CD14-positive monocyte (primary cell): ENCODE measurements around the gene MUC5B. TPM values are rescaled to one million over a fixed set of nuclear protein-coding genes. Genes with fewer than 3 reads are reported as not detected.
"Not testable (repeated sequence)": the region's sequence is repeated elsewhere in the genome, so short reads cannot be mapped to it uniquely, and the experiment has no call there.

Experiments used
- DNase-seq, 3 donors: peaks; one replicate each; pipeline ENCODE4 v3.0.0-alpha.2; 2011 to 2022
- H2AFZ ChIP-seq: 2 replicates; pipeline ENCODE4 v1.6.0; 2012; ENCODE audit warnings: mild to moderate bottlenecking, low read depth, low read length, inconsistent platforms; ENCODE audit not compliant: insufficient read depth, poor library complexity, severe bottlenecking
- H3K27ac ChIP-seq, 2 donors: 1 replicate in 1 of 2; 2 replicates in 1 of 2; pipeline ENCODE4 v1.5.1; 2012 to 2013; ENCODE audit warnings: low read length in 2 of 2, control low read depth in 1 of 2, inconsistent platforms in 1 of 2, low read depth in 1 of 2, mild to moderate bottlenecking in 1 of 2
- H3K27me3 ChIP-seq, 2 donors: one replicate each; pipeline versions ENCODE4 v1.6.0 to v1.6.1; 2011 to 2013; ENCODE audit warnings: low read length in 2 of 2; ENCODE audit not compliant: control insufficient read depth in 2 of 2, insufficient read depth in 2 of 2
- H3K36me3 ChIP-seq, 2 donors: replicated peaks in 1 of 2; 1 replicate in 1 of 2; 2 replicates in 1 of 2; pipeline versions ENCODE4 v1.5.1 to v1.6.1; 2012 to 2013; ENCODE audit warnings: low read length in 2 of 2, control low read depth in 1 of 2, inconsistent platforms in 1 of 2, mild to moderate bottlenecking in 1 of 2; ENCODE audit not compliant: insufficient read depth in 2 of 2, control insufficient read depth in 1 of 2
- H3K4me1 ChIP-seq, 2 donors: 1 replicate in 1 of 2; 2 replicates in 1 of 2; pipeline versions ENCODE4 v1.5.1 to v1.6.1; 2012 to 2013; ENCODE audit warnings: low read length in 2 of 2, control low read depth in 1 of 2, inconsistent platforms in 1 of 2, mild to moderate bottlenecking in 1 of 2, moderate library complexity in 1 of 2; ENCODE audit not compliant: insufficient read depth in 2 of 2, control insufficient read depth in 1 of 2
- H3K4me2 ChIP-seq: replicated peaks from 2 replicates; pipeline ENCODE3; 2012; ENCODE audit warnings: low read length, moderate library complexity, mild to moderate bottlenecking; ENCODE audit not compliant: poor library complexity, severe bottlenecking; ENCODE audit errors: extremely low read depth
- H3K4me3 ChIP-seq, 3 experiments: fragments of 200-600 bp in 1 of 3; sonication (generic) in 1 of 3; replicated peaks in 1 of 3; 1 replicate in 2 of 3; 2 replicates in 1 of 3; pipeline ENCODE4 v1.5.1; 2011 to 2013; ENCODE audit warnings: low read length in 3 of 3, mild to moderate bottlenecking in 3 of 3, control low read depth in 2 of 3, low read depth in 2 of 3, inconsistent platforms in 1 of 3, moderate library complexity in 1 of 3
- H3K79me2 ChIP-seq: 2 replicates; pipeline ENCODE4 v1.6.0; 2012; ENCODE audit warnings: mild to moderate bottlenecking, control low read depth, inconsistent platforms, low read length, moderate library complexity; ENCODE audit not compliant: insufficient read depth
- H3K9ac ChIP-seq: 2 replicates; pipeline ENCODE4 v1.6.0; 2017; ENCODE audit warnings: low read length, mild to moderate bottlenecking; ENCODE audit not compliant: insufficient read depth, poor library complexity, severe bottlenecking
- H3K9me3 ChIP-seq, 2 donors: replicated peaks in 1 of 2; 1 replicate in 1 of 2; 2 replicates in 1 of 2; pipeline versions ENCODE4 v1.5.1 to v1.6.1; 2012 to 2013; ENCODE audit warnings: low read length in 2 of 2, control low read depth in 1 of 2; ENCODE audit not compliant: control insufficient read depth in 1 of 2, insufficient read depth in 1 of 2
- H4K20me1 ChIP-seq: 2 replicates; pipeline ENCODE4 v1.6.0; 2012; ENCODE audit warnings: mild to moderate bottlenecking, low read length, control low read depth, moderate library complexity; ENCODE audit not compliant: insufficient read depth
- H3K27ac Mint-ChIP-seq, 7 donors: one replicate each; pipeline ENCODE4 v1.8.0; 2020; ENCODE audit warnings: mild to moderate bottlenecking in 7 of 7, mixed read lengths in 7 of 7, moderate library complexity in 6 of 7, inconsistent platforms in 2 of 7
- H3K27me3 Mint-ChIP-seq, 3 donors: one replicate each; pipeline ENCODE4 v1.8.0; 2021 to 2022; ENCODE audit warnings: low read depth in 3 of 3, mild to moderate bottlenecking in 3 of 3, mixed read lengths in 3 of 3, moderate library complexity in 3 of 3, inconsistent platforms in 1 of 3
- H3K36me3 Mint-ChIP-seq, 2 donors: one replicate each; pipeline ENCODE4 v1.8.0; 2020; ENCODE audit warnings: mixed read lengths in 2 of 2, inconsistent platforms in 1 of 2, mild to moderate bottlenecking in 1 of 2
- H3K4me1 Mint-ChIP-seq: one replicate; pipeline ENCODE4 v1.8.0; 2020; ENCODE audit warnings: mild to moderate bottlenecking, mixed read lengths
- H3K4me3 Mint-ChIP-seq, 2 donors: one replicate each; pipeline ENCODE4 v1.8.0; 2020; ENCODE audit warnings: mild to moderate bottlenecking in 2 of 2, mixed read lengths in 2 of 2, moderate library complexity in 1 of 2
- H3K9me3 Mint-ChIP-seq, 7 donors: one replicate each; pipeline ENCODE4 v1.8.0; 2020 to 2022; ENCODE audit warnings: mixed read lengths in 7 of 7, mild to moderate bottlenecking in 6 of 7, moderate library complexity in 6 of 7, inconsistent platforms in 2 of 7
- CTCF ChIP-seq: fragments of 200-600 bp; IDR thresholded peaks from one replicate; pipeline ENCODE4 v1.8.0; 2022; ENCODE audit warnings: antibody characterized with exemption, mild to moderate bottlenecking
- WGBS: methylation state at CpG from one replicate; pipeline ENCODE4 v1.1.5; 2013; ENCODE audit warnings: missing lambda C conversion rate; ENCODE audit not compliant: insufficient coverage; 5-methylcytosine and 5-hydroxymethylcytosine counted together
- intact Hi-C, 2 donors: fragments of 100-400 bp; cut with micrococcal nuclease; formaldehyde crosslinking; loops; one replicate each; pipeline versions ENCODE4 v1.15.0 to v1.15.1; 2023
- polyA plus RNA-seq, 3 donors: library from polyadenylated mRNA; depleted of rRNA in 1 of 3; unstranded in 2 of 3; stranded (reverse) in 1 of 3; fragments of 300-500 nt in 2 of 3; fragments of >200 nt in 1 of 3; fragmentation: Illumina TruSeq in 2 of 3; gene quantifications; 1 replicate in 2 of 3; 2 replicates in 1 of 3; pipeline ENCODE4 v1.2.3, GENCODE V29; 2012 to 2021

MUC5B gene
- polyA plus RNA-seq, 3 donors: not detected

- Histone ChIP-seq H3K4me1 (peaks cover 16 to 18% of the 10 kb centered on the region in 2 donors), H3K9me3 (peaks cover 8 to 13% of the 10 kb centered on the region in 2 donors)
- H3K4me2 ChIP-seq, H3K4me3 ChIP-seq, H2AFZ ChIP-seq, H3K36me3 ChIP-seq, H4K20me1 ChIP-seq, H3K79me2 ChIP-seq, H3K27ac ChIP-seq, H3K4me3 Mint-ChIP-seq, H3K27me3 Mint-ChIP-seq, H3K27me3 ChIP-seq, H3K9ac ChIP-seq: not testable (repeated sequence)
- peak; percentile 47 to 76 (median 48) for DNase-seq
- intact Hi-C loops: loop anchor here (5.0 to 10.0 kb wide), 2 partner anchors 70 to 73 kb away; no protein-coding TSS in a partner anchor
- WGBS: no CpG with 5 or more reads among the region's 3 CpGs
- Mint-ChIP-seq H3K36me3 (peaks cover 2 to 10% of the 10 kb centered on the region in 2 donors), H3K4me1 (peaks cover 11% of the 10 kb centered on the region), H3K27ac (peak overlapping the region in 4 of 7 donors; percentile 3 to 88 (median 55)), H3K9me3 (peaks cover 13 to 29% (median 24%) of the 10 kb centered on the region in 7 donors)
- TF ChIP-seq CTCF: peak; percentile 31
Measured at GRCh38 chr11:1264444-1264843, 41.6 kb downstream of the MUC5B start.

- H3K4me3 ChIP-seq, H3K4me2 ChIP-seq, DNase-seq, H3K9ac ChIP-seq, H4K20me1 ChIP-seq, H3K27me3 ChIP-seq, H3K4me3 Mint-ChIP-seq, H3K27me3 Mint-ChIP-seq, H3K79me2 ChIP-seq, H2AFZ ChIP-seq, H3K27ac ChIP-seq, H3K36me3 ChIP-seq: not testable (repeated sequence)
- Mint-ChIP-seq H3K4me1 (peaks cover 11% of the 10 kb centered on the region), H3K9me3 (peaks cover 13 to 29% (median 24%) of the 10 kb centered on the region in 7 donors), H3K36me3 (peaks cover 2 to 10% of the 10 kb centered on the region in 2 donors), H3K27ac (peak overlapping the region in 1 of 7 donors; percentile 9)
- intact Hi-C loops: loop anchor here (5.0 to 10.0 kb wide), 2 partner anchors 37 to 69 kb away; no protein-coding TSS in a partner anchor
- H3K4me1 ChIP-seq: peaks cover 16 to 18% of the 10 kb centered on the region in 2 donors
- H3K9me3 ChIP-seq: peaks cover 8 to 13% of the 10 kb centered on the region in 2 donors
- WGBS: 96% methylated on average over 4 of the region's 4 CpGs
Measured at GRCh38 chr11:1265480-1265879, 42.6 kb downstream of the MUC5B start.

- H4K20me1 ChIP-seq, H3K4me3 ChIP-seq, H3K27me3 ChIP-seq, H3K27ac Mint-ChIP-seq, H3K4me3 Mint-ChIP-seq, H2AFZ ChIP-seq, H3K27me3 Mint-ChIP-seq, H3K4me2 ChIP-seq, H3K27ac ChIP-seq, H3K79me2 ChIP-seq, H3K9ac ChIP-seq, H3K36me3 ChIP-seq: not testable (repeated sequence)
- intact Hi-C loops: loop anchor here (5.0 to 10.0 kb wide), 2 partner anchors 35 to 68 kb away; no protein-coding TSS in a partner anchor
- Mint-ChIP-seq H3K36me3 (peaks cover 2 to 14% of the 10 kb centered on the region in 2 donors), H3K9me3 (peaks cover 13 to 29% (median 24%) of the 10 kb centered on the region in 7 donors), H3K4me1 (peaks cover 11% of the 10 kb centered on the region)
- WGBS: no CpG with 5 or more reads among the region's 2 CpGs
- H3K4me1 ChIP-seq: peaks cover 15% of the 10 kb centered on the region in 2 donors
- peaks cover 8 to 13% of the 10 kb centered on the region in 2 donors for H3K9me3 ChIP-seq
- peak in 1 of 3 donors; percentile 57 for DNase-seq
Measured at GRCh38 chr11:1266976-1267375, 44.1 kb downstream of the MUC5B start.
